Peyer's patch (tissue), 4 donors: ENCODE results near the gene SPATA2. TPM values are rescaled to one million over a fixed set of nuclear protein-coding genes. Genes with fewer than 3 reads are reported as not detected.
"Not testable (repeated sequence)": the region's sequence is repeated elsewhere in the genome, so short reads cannot be mapped to it uniquely, and the experiment has no call there.

ENCODE experiments used
- DNase-seq, 3 donors: peaks; one replicate each; pipeline ENCODE4 v3.0.0-alpha.2; 2017 to 2019
- H3K27ac ChIP-seq, 4 donors: fragments of 200-600 bp; sonication (generic); one replicate each; pipeline ENCODE4 v1.5.1; 2016 to 2019
- H3K27me3 ChIP-seq, 2 donors: fragments of 200-600 bp; sonication (generic); one replicate each; pipeline ENCODE4 v1.5.1; 2019
- H3K36me3 ChIP-seq, 3 donors: fragments of 200-600 bp; sonication (generic); one replicate each; pipeline ENCODE4 v1.5.1; 2016 to 2019
- H3K4me1 ChIP-seq, 4 donors: fragments of 200-600 bp; sonication (generic); one replicate each; pipeline ENCODE4 v1.5.1; 2016 to 2019
- H3K4me3 ChIP-seq, 4 donors: fragments of 200-600 bp; sonication (generic); 1 replicate in 3 of 4; 2 replicates in 1 of 4; pipeline ENCODE4 v1.5.1; 2016 to 2019; ENCODE audit warnings: mild to moderate bottlenecking in 1 of 4
- H3K9me3 ChIP-seq, 4 donors: fragments of 200-600 bp; sonication (generic); one replicate each; pipeline ENCODE4 v1.5.1; 2016 to 2019; ENCODE audit warnings: mild to moderate bottlenecking in 1 of 4
- CTCF ChIP-seq, 6 experiments: fragments of 450-650 bp in 4 of 6; fragments of 200-600 bp in 2 of 6; sonication (generic) in 1 of 6; IDR thresholded peaks; one replicate each; pipeline ENCODE4 v1.5.1; 2017 to 2019; ENCODE audit warnings: antibody characterized with exemption in 6 of 6, mild to moderate bottlenecking in 3 of 6, moderate library complexity in 1 of 6
- POLR2A ChIP-seq, 2 donors: fragments of 450-650 bp; IDR thresholded peaks; one replicate each; pipeline ENCODE4 v1.5.1; 2017; ENCODE audit warnings: antibody characterized with exemption in 2 of 2, mild to moderate bottlenecking in 2 of 2, moderate library complexity in 2 of 2
- total RNA-seq, 4 donors: library from RNA; depleted of rRNA; stranded (reverse); fragments of >200 nt; gene quantifications; one replicate each; pipeline ENCODE4 v1.1.0, GENCODE V29; 2016

Gene SPATA2
- total RNA-seq, 4 donors from 2014 or later = 4.1 to 19.8 (median 14.0) TPM

- Histone ChIP-seq H3K36me3 (peaks cover 0 to 68% (median 0%) of the 10 kb centered on the region in 3 donors), H3K4me3 (no peak overlapping the region), H3K27ac (no peak overlapping the region), H3K27me3 (no peaks in the 10 kb centered on the region), H3K4me1 (no peaks in the 10 kb centered on the region), H3K9me3 (no peaks in the 10 kb centered on the region)
- no peak for DNase-seq
- TF ChIP-seq POLR2A (IDR thresholded peaks at IDR 0.05) = no peak
- TF ChIP-seq CTCF (IDR thresholded peaks at IDR 0.05) = no peak
Observed at GRCh38 chr20:49867453-49868215, 47.7 kb downstream of the SPATA2 start.

- DNase-seq = no peak
- Histone ChIP-seq H3K27ac (no peak overlapping the region), H3K36me3 (peaks cover 0 to 63% (median 0%) of the 10 kb centered on the region in 3 donors), H3K4me3 (no peak overlapping the region), H3K4me1 (no peaks in the 10 kb centered on the region), H3K27me3 (no peaks in the 10 kb centered on the region), H3K9me3 (no peaks in the 10 kb centered on the region)
- no peak for TF ChIP-seq POLR2A (IDR thresholded peaks at IDR 0.05)
- TF ChIP-seq CTCF (IDR thresholded peaks at IDR 0.05) = no peak
Observed at GRCh38 chr20:49866051-49866450, 49.3 kb downstream of the SPATA2 start.

DNA sequence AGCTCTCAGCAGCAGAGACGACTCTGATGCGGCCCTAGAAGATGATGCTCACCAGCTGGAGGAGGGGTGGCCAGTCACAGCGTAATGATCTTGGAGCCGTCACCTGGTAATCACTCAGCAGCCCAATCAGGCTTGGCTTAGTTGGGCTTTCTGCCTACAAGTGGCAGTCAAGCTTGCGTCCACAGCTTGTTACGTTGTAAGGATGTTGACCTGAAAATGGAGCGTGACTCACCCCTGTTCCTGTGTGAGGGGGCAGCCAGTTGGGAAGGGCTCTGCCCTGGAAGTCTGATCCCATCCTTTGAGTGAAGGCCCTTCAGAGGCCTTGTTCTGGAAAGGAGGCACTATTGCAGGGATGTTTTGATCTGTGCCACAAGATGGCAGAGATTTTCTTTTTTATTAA, 49.8 kb downstream of the SPATA2 start:
- H3K9me3 ChIP-seq = no peaks in the 10 kb centered on the region
- H3K4me1 ChIP-seq = no peaks in the 10 kb centered on the region
- peaks cover 0 to 58% (median 0%) of the 10 kb centered on the region in 3 donors for H3K36me3 ChIP-seq
- no peak overlapping the region for H3K4me3 ChIP-seq
- no peak overlapping the region for H3K27ac ChIP-seq
- H3K27me3 ChIP-seq = no peaks in the 10 kb centered on the region
- no peak for TF ChIP-seq CTCF (IDR thresholded peaks at IDR 0.05)
- DNase-seq = no peak

DNA sequence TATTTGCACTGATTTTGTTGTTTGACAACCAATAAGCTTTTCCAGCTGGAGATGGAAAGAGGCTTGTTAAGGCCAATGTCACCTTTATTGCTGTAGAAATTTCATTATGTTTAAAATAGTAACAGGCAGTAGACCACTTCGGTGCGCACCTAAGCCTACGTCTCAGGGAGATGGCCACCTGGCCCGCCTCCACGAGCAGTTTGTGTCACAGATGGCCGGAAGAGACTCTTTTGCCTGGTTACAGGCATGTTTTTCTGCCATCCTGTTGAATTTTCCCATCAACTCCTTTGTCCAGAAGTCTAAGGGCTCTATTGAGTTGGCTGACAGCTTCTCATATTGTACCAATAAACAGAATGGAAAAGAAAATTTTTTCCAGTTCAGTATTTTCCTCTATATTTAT, 51.7 kb downstream of the SPATA2 start:
- Histone ChIP-seq H3K36me3 (peaks cover 0 to 44% (median 0%) of the 10 kb centered on the region in 3 donors), H3K4me1 (no peaks in the 10 kb centered on the region), H3K27ac (no peak overlapping the region), H3K4me3 (no peak overlapping the region), H3K9me3 (no peaks in the 10 kb centered on the region), H3K27me3 (no peaks in the 10 kb centered on the region)
- TF ChIP-seq CTCF (IDR thresholded peaks at IDR 0.05) (no peak), POLR2A (IDR thresholded peaks at IDR 0.05) (no peak)
- no peak for DNase-seq

DNA sequence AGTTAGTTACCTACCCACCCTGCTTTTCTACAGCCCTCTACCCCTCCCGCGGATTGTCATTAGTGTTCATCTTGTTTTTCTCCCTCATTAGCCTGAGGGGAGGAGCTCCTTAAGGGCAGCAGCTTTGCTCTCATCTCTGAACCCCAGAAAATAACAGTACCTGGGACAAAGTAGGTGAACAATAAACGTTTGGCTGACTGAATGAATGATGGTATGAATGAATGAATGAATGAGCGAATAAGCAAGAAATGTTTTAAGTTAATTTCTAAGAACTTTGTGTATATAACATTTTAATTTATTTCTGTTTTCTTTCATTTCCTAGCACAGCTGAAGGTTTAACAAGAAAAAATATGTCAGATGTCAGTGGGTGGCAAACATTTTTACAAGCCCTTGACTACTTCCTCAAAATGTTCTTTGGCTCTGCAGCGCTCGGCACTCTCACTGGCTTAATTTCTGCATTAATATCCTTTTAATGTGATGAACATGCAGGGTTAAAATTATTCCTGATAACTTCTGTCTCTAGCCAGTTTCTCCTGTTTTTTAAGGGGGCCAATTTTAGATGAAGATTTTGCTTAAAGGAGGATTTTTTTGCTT, 52.6 kb downstream of the SPATA2 start:
- H3K4me3 ChIP-seq = no peak overlapping the region
- peaks cover 0 to 38% (median 0%) of the 10 kb centered on the region in 3 donors for H3K36me3 ChIP-seq
- no peak for DNase-seq
- no peaks in the 10 kb centered on the region for H3K4me1 ChIP-seq
- no peak overlapping the region for H3K27ac ChIP-seq
- TF ChIP-seq POLR2A (IDR thresholded peaks at IDR 0.05) (no peak), CTCF (IDR thresholded peaks at IDR 0.05) (no peak)
- no peaks in the 10 kb centered on the region for H3K9me3 ChIP-seq
- no peaks in the 10 kb centered on the region for H3K27me3 ChIP-seq

DNA sequence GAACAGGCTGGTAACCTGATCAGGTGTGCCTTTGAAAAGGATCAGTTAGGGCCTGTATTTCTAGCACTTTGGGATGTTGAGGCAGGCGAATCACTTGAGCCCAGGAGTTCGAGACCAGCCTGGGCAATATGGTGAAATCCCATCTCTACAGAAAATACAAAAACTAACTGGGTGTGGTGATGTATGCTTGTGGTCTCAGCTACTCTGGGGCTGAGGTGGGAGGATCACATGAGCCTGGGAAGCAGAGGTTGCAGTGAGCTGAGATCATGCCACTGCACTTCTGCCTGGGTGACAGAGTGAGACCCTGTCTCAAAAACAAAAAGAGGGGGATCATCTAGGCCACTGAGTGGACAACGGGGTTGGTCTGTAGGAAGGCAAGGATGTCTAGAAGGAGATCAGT, 54.1 kb downstream of the SPATA2 start:
- not testable (repeated sequence) for H3K27ac ChIP-seq, H3K4me1 ChIP-seq, H3K9me3 ChIP-seq, H3K27me3 ChIP-seq, H3K4me3 ChIP-seq, DNase-seq
- H3K36me3 ChIP-seq = peaks cover 0 to 42% (median 0%) of the 10 kb centered on the region in 3 donors
